ENCODE results near the gene TRIM5.

TRIM5 gene

GRCh38 chr11:5679811-5680210 lies 5.1 kb downstream of the TRIM5 start:
- ChIA-PET POLR2A (no interaction called here), CTCF (no interaction called here)
- TF ChIP-seq, protein P1, sequence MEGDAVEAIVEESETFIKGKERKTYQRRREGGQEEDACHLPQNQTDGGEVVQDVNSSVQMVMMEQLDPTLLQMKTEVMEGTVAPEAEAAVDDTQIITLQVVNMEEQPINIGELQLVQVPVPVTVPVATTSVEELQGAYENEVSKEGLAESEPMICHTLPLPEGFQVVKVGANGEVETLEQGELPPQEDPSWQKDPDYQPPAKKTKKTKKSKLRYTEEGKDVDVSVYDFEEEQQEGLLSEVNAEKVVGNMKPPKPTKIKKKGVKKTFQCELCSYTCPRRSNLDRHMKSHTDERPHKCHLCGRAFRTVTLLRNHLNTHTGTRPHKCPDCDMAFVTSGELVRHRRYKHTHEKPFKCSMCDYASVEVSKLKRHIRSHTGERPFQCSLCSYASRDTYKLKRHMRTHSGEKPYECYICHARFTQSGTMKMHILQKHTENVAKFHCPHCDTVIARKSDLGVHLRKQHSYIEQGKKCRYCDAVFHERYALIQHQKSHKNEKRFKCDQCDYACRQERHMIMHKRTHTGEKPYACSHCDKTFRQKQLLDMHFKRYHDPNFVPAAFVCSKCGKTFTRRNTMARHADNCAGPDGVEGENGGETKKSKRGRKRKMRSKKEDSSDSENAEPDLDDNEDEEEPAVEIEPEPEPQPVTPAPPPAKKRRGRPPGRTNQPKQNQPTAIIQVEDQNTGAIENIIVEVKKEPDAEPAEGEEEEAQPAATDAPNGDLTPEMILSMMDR (IDR thresholded peaks at IDR 0.05; ENCODE audit: insufficient read depth, low read length, missing control alignments) = no peak
- no peak overlapping the region for H3K4me3 ChIP-seq (ENCODE audit: low read depth, low read length)
- no peak for DNase-seq (ENCODE audit: low read depth, low spot score)

- ChIA-PET CTCF (interaction anchor here (1.6 kb wide), 1 partner anchor 10 kb away, joined by 8 read pairs; the partner anchor contains the start of gene TRIM5), POLR2A (no interaction called here)
- TF ChIP-seq, protein P1 (IDR thresholded peaks at IDR 0.05; ENCODE audit: insufficient read depth, low read length, missing control alignments) = no peak
- no peak overlapping the region for H3K4me3 ChIP-seq (ENCODE audit: low read depth, low read length)
- no peak for DNase-seq (ENCODE audit: low read depth, low spot score)
Observed at GRCh38 chr11:5674391-5674790, 10.5 kb downstream of the TRIM5 start.

DNA sequence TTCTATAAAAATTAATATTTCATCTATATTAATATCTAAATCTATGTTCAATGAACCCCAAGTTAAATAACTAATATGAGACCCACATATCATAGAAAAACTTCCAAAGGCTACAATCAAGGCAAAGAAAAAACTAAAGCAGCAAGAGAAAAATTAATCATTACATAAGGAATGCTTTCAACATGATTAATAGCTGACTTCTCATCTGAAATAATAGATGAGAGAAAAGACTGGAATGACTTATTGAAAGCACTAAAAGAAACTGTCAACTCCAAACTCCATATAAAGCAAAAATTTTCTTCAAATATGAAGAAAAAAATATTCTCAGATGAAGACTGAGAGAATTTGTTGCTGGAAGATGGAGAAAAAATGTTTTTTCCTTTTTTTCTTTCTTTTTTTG lies 13.0 kb downstream of the TRIM5 start:
- TF ChIP-seq, protein P1 (IDR thresholded peaks at IDR 0.05; ENCODE audit: insufficient read depth, low read length, missing control alignments) = no peak
- no peak overlapping the region for H3K4me3 ChIP-seq (ENCODE audit: low read depth, low read length)
- POLR2A ChIA-PET = no interaction called here
- DNase-seq (ENCODE audit: low read depth, low spot score) = no peak
- CTCF ChIA-PET = interaction anchor here (1.2 kb wide), 1 partner anchor 75 kb away, joined by 3 read pairs; no protein-coding TSS in a partner anchor

DNA sequence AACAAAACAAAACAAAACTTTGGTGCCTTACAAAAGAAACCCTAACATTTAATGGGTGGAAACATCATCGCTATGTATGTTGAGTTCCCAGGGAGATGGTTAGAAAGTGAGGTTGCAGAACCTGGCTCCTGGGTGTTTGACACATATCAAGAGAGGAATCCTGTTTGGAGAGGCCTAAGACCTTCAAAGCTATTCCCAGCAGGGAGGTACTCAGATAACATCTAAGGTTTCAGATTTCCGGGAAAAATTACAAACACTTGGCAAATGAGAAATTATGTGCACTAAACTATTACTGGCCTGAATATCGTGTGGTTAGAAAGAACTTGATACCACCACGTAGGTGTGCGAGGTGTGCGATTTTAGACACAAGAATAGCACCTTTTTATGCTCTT lies 18.5 kb downstream of the TRIM5 start:
- H3K4me3 ChIP-seq (ENCODE audit: low read depth, low read length) = no peak overlapping the region
- TF ChIP-seq, protein P1 (IDR thresholded peaks at IDR 0.05; ENCODE audit: insufficient read depth, low read length, missing control alignments) = no peak
- POLR2A ChIA-PET = no interaction called here
- CTCF ChIA-PET = interaction anchor here (0.6 kb wide), 2 partner anchors 12 to 266 kb away, joined by 3 read pairs; no protein-coding TSS in a partner anchor
- no peak for DNase-seq (ENCODE audit: low read depth, low spot score)

GRCh38 chr11:5665746-5666401 lies 19.0 kb downstream of the TRIM5 start:
- CTCF ChIA-PET = interaction anchor here (0.6 to 0.9 kb wide), 3 partner anchors 13 to 267 kb away, joined by 3 read pairs; no protein-coding TSS in a partner anchor
- TF ChIP-seq, protein P1 (IDR thresholded peaks at IDR 0.05; ENCODE audit: insufficient read depth, low read length, missing control alignments) = no peak
- H3K4me3 ChIP-seq (ENCODE audit: low read depth, low read length) = no peak overlapping the region
- DNase-seq (ENCODE audit: low read depth, low spot score) = no peak
- POLR2A ChIA-PET = no interaction called here

DNA sequence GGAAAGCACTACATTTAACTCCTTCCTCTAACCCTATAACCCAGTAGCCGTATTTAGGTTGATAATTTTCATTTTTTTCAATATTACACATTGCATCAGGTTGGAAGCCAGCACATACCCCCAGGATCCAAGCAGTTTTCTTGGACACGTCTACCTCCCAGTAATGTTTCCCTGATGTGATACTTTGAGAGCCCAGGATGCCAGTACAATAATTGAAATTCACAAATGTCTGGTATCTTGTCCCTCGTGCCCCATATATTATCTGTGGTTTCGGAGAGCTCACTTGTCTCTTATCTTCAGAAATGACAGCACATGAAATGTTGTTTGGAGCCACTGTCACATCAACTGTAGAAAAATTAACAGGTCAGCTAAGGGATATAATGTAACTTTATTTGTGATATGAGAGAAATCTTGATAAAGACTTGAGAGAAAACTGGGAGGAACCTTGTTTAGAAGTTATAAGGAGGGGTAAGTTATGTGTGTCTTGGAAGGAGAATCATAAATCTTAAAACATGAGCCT lies 19.8 kb downstream of the TRIM5 start:
- H3K4me3 ChIP-seq (ENCODE audit: low read depth, low read length) = no peak overlapping the region
- DNase-seq (ENCODE audit: low read depth, low spot score) = no peak
- ChIA-PET POLR2A (no interaction called here), CTCF (interaction anchor here (0.9 kb wide), 1 partner anchor 19 kb away, joined by 3 read pairs; no protein-coding TSS in a partner anchor)
- TF ChIP-seq, protein P1 (IDR thresholded peaks at IDR 0.05; ENCODE audit: insufficient read depth, low read length, missing control alignments) = no peak
